Measurements from ENCODE around the gene HOMEZ. TPM values are rescaled to one million over a fixed set of nuclear protein-coding genes. Genes with fewer than 3 reads are reported as not detected.

Gene HOMEZ
- total and polyA plus RNA-seq, 10 of the 15 experiments (the other 5 are each of a cell fraction or from before 2014, with no cell fraction given): 2.6 to 19.3 (median 13.0) TPM

- no peak for TF ChIP-seq REST (IDR thresholded peaks at IDR 0.05; ENCODE audit: low read depth, low read length)
- TF ChIP-seq SPI1 (IDR thresholded peaks at IDR 0.05; ENCODE audit: borderline replicate concordance, insufficient read depth, low read depth, low read length): no peak
- TF ChIP-seq TARDBP (IDR thresholded peaks at IDR 0.05; ENCODE audit: borderline replicate concordance): no peak
- no peak for TF ChIP-seq TCF12 (IDR thresholded peaks at IDR 0.05; ENCODE audit: low read depth, low read length)
- no peak for TF ChIP-seq DPF2 (IDR thresholded peaks at IDR 0.05)
- TF ChIP-seq YBX1 (IDR thresholded peaks at IDR 0.05): no peak
- no peak for TF ChIP-seq PML (IDR thresholded peaks at IDR 0.05; ENCODE audit: low read length)
- no peak for TF ChIP-seq RBBP5 (conservative IDR thresholded peaks at IDR 0.05)
- no peak for TF ChIP-seq ESRRA (IDR thresholded peaks at IDR 0.05; ENCODE audit: low read length)
Measured at GRCh38 chr14:23316300-23316699, 30.4 kb upstream of the HOMEZ start (continued).

GRCh38 chr14:23310546-23310945, 24.6 kb upstream of the HOMEZ start:
- BruUV-seq (replicated peaks): no TSS peak
- RAD21 ChIA-PET (ENCODE audit: unreplicated experiment): interaction anchor here (0.6 kb wide), 1 partner anchor 936 kb away, joined by 4 read pairs; no protein-coding TSS in a partner anchor
- Histone ChIP-seq H3K27ac (ENCODE audit: control insufficient read depth, insufficient read depth) (no peak overlapping the region), H3K4me3 (no peak overlapping the region), H3K79me2 (ENCODE audit: control insufficient read depth, insufficient read depth, low read length) (peaks cover 27% of the 10 kb centered on the region), H3K4me2 (ENCODE audit: control insufficient read depth, insufficient read depth) (no peak overlapping the region), H3K36me3 (ENCODE audit: control insufficient read depth in 2 of 2, insufficient read depth in 2 of 2, low read length in 1 of 2) (peaks cover 0 to 3% of the 10 kb centered on the region in 2 experiments; a peak in 1 of 4 replicates), H2AFZ (ENCODE audit: control insufficient read depth, low read depth, low read length) (no peak overlapping the region), H3K9ac (ENCODE audit: control insufficient read depth, insufficient read depth, low read length) (no peak overlapping the region), H3K27me3 (replicated peaks in 1 of 2; ENCODE audit: control insufficient read depth in 2 of 2, insufficient read depth in 2 of 2, low read length in 1 of 2) (no peaks in the 10 kb centered on the region), H3K9me3 (replicated peaks; ENCODE audit: control insufficient read depth, insufficient read depth, low read length) (no peaks in the 10 kb centered on the region), H3K4me1 (ENCODE audit: control insufficient read depth, insufficient read depth, low read length) (peaks cover 17% of the 10 kb centered on the region), H4K20me1 (ENCODE audit: control insufficient read depth, insufficient read depth) (no peaks in the 10 kb centered on the region)
- WGBS (ENCODE audit: insufficient coverage, insufficient replicate concordance, low lambda C conversion rate, missing lambda C conversion rate): 88% methylated on average over 1 of the region's 1 CpG
- ATAC-seq (no peak), FAIRE-seq (no peak), DNase-seq (ENCODE audit: low read depth, low spot score) (no peak)
- intact Hi-C loops (cut with micrococcal nuclease; ENCODE audit: unreplicated experiment) (no loop called here), in situ Hi-C loops (cut with MboI) (loop anchor here (25.0 kb wide), 1 partner anchor 802 kb away; the partner anchor contains the start of genes DCAF11 and NRL)
- POLR2A ChIA-PET: interaction anchor here (1.2 to 3.3 kb wide), 2 partner anchors 11 to 23 kb away, joined by 5 to 15 read pairs; partner anchors contain the start of gene PABPN1
- CTCF ChIA-PET: interaction anchor here (1.0 to 1.1 kb wide), 3 partner anchors 10 to 19 kb away, joined by 3 read pairs; no protein-coding TSS in a partner anchor
- SMC1A ChIA-PET (ENCODE audit: uncharacterized antibody, unreplicated experiment): interaction anchor here (2.5 kb wide), 1 partner anchor 10 kb away, joined by 10 read pairs; the partner anchor contains the start of gene PABPN1
- TF ChIP-seq MXI1 (IDR thresholded peaks at IDR 0.05; ENCODE audit: low read depth, low read length) (no peak), SIN3A (IDR thresholded peaks at IDR 0.05; ENCODE audit: low read depth, low read length) (no peak), ZNF207 (IDR thresholded peaks at IDR 0.05; ENCODE audit: borderline replicate concordance) (no peak), MAX (IDR thresholded peaks at IDR 0.05; ENCODE audit: low read depth, low read length) (no peak), IRF3 (IDR thresholded peaks at IDR 0.05) (no peak)

All from GM12878 (cell line).